Right lobe of liver (tissue), 4 donors: ENCODE results near the gene CCR3.

ENCODE experiments used
- POLR2A ChIP-seq: fragments of 450-650 bp; IDR thresholded peaks from one replicate; pipeline ENCODE4 v1.6.1; 2017; ENCODE audit warnings: antibody characterized with exemption, mild to moderate bottlenecking
- TF ChIP-seq, protein P1 (sequence below), 4 donors: fragments of 200-600 bp in 3 of 4; fragments of 450-650 bp in 1 of 4; IDR thresholded peaks; one replicate each; pipeline versions ENCODE4 v1.5.1 to v1.8.0; 2016 to 2022; ENCODE audit warnings: antibody characterized with exemption in 4 of 4, mild to moderate bottlenecking in 2 of 4
- donor health status: DM: no; HTN: no; CAD: no.
- donor health status: DM: no; HTN: no; CAD: no.
- donor health status: DM: no; HTN: yes; CAD: no.

- TF ChIP-seq, protein P1, sequence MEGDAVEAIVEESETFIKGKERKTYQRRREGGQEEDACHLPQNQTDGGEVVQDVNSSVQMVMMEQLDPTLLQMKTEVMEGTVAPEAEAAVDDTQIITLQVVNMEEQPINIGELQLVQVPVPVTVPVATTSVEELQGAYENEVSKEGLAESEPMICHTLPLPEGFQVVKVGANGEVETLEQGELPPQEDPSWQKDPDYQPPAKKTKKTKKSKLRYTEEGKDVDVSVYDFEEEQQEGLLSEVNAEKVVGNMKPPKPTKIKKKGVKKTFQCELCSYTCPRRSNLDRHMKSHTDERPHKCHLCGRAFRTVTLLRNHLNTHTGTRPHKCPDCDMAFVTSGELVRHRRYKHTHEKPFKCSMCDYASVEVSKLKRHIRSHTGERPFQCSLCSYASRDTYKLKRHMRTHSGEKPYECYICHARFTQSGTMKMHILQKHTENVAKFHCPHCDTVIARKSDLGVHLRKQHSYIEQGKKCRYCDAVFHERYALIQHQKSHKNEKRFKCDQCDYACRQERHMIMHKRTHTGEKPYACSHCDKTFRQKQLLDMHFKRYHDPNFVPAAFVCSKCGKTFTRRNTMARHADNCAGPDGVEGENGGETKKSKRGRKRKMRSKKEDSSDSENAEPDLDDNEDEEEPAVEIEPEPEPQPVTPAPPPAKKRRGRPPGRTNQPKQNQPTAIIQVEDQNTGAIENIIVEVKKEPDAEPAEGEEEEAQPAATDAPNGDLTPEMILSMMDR (IDR thresholded peaks at IDR 0.05), result no peak
- TF ChIP-seq POLR2A, result no peak
Measured at GRCh38 chr3:46297658-46298423, 55.6 kb downstream of the CCR3 start.
